ENCODE data around the gene S1PR3. TPM values are rescaled to one million over a fixed set of nuclear protein-coding genes. Genes with fewer than 3 reads are reported as not detected.

S1PR3 gene
- total RNA-seq, 2 donors from 2014 or later = 26.8 to 34.7 TPM

DNA sequence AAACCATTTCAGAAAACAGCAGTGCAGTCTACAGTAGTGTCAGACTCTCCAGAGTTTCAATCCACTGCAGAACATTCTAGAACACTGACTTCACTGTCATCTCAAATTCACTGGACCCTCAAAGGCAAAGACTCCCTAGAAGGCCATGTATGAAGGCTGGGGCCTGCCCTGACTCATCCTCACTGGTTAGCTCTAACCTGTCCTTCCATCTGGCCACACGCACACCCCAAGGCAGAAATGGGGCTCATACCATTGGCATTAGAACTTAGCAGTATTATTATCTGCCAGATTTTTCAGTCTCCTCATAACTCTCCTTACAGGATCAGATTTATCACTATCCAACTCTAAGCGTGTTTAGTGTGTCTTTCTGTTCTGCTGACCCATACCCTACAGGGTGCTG is 20.4 kb downstream of the S1PR3 start:
- Histone ChIP-seq H3K4me1 (no peaks in the 10 kb centered on the region), H3K4me3 (no peak overlapping the region), H3K27me3 (no peaks in the 10 kb centered on the region), H3K9me3 (no peaks in the 10 kb centered on the region), H3K36me3 (no peaks in the 10 kb centered on the region), H3K27ac (no peak overlapping the region)
- TF ChIP-seq, protein P1, sequence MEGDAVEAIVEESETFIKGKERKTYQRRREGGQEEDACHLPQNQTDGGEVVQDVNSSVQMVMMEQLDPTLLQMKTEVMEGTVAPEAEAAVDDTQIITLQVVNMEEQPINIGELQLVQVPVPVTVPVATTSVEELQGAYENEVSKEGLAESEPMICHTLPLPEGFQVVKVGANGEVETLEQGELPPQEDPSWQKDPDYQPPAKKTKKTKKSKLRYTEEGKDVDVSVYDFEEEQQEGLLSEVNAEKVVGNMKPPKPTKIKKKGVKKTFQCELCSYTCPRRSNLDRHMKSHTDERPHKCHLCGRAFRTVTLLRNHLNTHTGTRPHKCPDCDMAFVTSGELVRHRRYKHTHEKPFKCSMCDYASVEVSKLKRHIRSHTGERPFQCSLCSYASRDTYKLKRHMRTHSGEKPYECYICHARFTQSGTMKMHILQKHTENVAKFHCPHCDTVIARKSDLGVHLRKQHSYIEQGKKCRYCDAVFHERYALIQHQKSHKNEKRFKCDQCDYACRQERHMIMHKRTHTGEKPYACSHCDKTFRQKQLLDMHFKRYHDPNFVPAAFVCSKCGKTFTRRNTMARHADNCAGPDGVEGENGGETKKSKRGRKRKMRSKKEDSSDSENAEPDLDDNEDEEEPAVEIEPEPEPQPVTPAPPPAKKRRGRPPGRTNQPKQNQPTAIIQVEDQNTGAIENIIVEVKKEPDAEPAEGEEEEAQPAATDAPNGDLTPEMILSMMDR (IDR thresholded peaks at IDR 0.05) = no peak
- no peak for DNase-seq (ENCODE audit: low spot score)

DNA sequence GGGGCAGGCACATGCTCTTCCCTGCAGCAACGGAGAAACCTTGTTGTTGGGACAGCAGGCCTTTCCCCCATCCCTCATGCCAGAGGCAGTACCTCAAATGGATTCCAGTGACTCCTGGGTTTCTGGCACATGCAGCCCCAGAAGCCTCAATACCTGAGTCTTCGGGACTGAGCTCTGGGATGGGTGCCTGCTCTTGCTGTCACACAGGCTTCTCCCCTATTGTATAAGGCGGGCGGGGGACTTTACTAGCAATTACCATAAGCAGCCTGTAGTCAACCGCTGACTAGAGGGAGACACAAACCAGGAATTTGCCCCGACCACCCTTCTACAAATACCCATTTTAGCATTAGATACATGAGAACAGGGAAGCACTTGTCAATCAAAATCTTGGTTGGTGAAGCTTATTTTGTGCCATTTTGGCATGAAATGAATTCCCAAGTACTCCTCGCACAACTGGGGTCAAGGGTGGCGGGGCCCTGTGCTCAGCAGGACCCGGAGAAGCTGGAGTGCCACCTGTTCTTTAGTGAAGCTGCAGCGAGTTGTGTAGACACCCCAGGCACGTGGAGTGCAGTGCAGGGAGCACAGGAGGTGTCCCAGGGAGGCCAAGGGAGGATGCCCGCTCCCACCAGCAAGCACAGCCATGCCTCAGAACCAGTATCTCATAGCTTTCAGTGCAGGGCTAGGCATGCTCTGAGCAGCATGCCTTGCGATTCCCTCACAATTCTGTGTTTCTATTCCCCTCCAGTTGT is 21.2 kb downstream of the S1PR3 start:
- Histone ChIP-seq H3K27ac (no peak overlapping the region), H3K36me3 (no peaks in the 10 kb centered on the region), H3K27me3 (no peaks in the 10 kb centered on the region), H3K9me3 (no peaks in the 10 kb centered on the region), H3K4me3 (no peak overlapping the region), H3K4me1 (no peaks in the 10 kb centered on the region)
- DNase-seq (ENCODE audit: low spot score) = no peak
- TF ChIP-seq, protein P1 (IDR thresholded peaks at IDR 0.05) = no peak

DNA sequence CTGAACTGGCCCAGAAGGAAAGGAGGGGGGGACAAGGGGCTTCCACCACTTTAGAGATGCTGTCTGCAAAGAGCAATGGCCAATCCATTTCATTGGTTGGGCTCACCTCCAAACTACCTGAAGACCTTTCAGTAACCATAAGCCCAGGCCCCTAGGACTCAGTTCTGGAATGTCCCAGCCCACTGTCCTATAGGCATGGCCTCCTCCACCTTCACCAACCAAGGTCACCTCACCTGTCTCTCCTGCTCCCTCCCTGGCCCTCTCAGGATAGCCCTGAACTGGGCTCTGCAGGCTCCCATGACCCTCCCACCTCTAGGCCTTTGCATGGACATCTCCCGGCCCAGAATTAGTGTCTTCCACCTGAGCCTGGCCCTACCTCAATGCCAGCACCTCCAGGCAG is 22.4 kb downstream of the S1PR3 start:
- no peak for DNase-seq (ENCODE audit: low spot score)
- Histone ChIP-seq H3K4me1 (no peaks in the 10 kb centered on the region), H3K27me3 (no peaks in the 10 kb centered on the region), H3K9me3 (no peaks in the 10 kb centered on the region), H3K36me3 (no peaks in the 10 kb centered on the region), H3K4me3 (no peak overlapping the region), H3K27ac (no peak overlapping the region)
- TF ChIP-seq, protein P1 (IDR thresholded peaks at IDR 0.05) = no peak

DNA sequence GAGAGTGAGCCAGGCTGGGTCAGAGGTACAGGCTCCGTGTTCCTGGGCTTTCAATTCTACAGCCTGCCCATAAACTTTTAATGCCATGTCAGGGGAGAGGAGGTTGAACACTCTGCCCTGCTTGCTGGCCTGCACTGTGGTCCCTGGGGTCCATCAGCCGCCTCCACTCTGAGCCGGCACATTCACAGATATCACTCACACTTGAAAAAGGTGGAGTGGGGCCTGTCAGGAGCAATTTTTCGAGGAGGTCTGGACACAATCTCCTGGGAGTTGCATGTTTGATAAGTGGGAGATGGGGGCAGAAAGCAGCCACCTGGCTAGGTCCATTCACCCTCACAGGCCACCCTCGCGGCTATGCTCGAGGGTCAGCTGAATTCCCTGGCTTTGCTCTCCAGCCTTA is 22.9 kb downstream of the S1PR3 start:
- H3K27ac ChIP-seq = no peak overlapping the region
- no peak overlapping the region for H3K4me3 ChIP-seq
- TF ChIP-seq, protein P1 (IDR thresholded peaks at IDR 0.05) = no peak
- no peaks in the 10 kb centered on the region for H3K27me3 ChIP-seq
- DNase-seq (ENCODE audit: low spot score) = no peak
- no peaks in the 10 kb centered on the region for H3K9me3 ChIP-seq
- H3K4me1 ChIP-seq = no peaks in the 10 kb centered on the region
- H3K36me3 ChIP-seq = no peaks in the 10 kb centered on the region

DNA sequence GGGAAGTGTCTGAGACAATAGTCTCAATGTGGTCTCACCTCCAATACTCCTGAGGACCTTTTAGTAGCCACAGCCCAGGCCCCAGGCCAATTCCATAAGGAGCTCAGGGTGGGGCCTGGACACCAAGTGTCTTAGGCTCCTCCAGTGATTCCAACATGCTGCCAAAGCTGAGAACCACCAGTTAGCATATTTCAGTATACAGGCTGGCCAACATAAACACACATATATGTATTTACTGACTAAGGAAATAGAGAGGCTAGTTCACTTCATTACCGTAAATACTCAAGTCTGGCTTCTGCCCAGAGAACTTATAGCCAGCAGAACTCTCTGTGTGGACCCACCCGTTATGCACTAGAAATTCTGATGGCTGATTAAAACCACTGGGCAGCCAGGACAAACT is 24.1 kb downstream of the S1PR3 start:
- H3K9me3 ChIP-seq = no peaks in the 10 kb centered on the region
- DNase-seq (ENCODE audit: low spot score) = no peak
- H3K27ac ChIP-seq = no peak overlapping the region
- no peaks in the 10 kb centered on the region for H3K27me3 ChIP-seq
- no peak overlapping the region for H3K4me3 ChIP-seq
- no peaks in the 10 kb centered on the region for H3K4me1 ChIP-seq
- no peaks in the 10 kb centered on the region for H3K36me3 ChIP-seq
- TF ChIP-seq, protein P1 (IDR thresholded peaks at IDR 0.05) = no peak

DNA sequence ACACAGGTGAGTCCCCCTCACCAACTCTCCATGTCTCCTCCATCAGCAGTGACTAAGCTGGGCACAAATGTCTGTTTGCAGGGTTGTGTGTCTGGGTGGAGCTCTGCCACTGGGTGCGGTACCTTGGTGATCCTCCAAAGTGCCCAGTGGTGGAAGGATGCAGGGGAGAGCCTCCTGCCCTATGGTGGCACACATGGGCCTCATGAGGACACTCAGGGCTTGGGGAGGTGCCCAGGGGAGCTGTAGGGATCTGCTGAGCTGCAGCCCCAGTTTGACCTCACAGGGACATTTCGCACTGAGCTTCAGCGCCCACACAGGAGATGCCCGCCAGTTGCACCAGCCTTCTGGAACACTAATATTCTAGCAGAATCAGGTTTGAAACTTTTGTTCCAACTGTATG is 29.5 kb downstream of the S1PR3 start:
- Histone ChIP-seq H3K4me1 (peaks cover 0 to 27% of the 10 kb centered on the region in 2 donors), H3K4me3 (no peak overlapping the region), H3K36me3 (no peaks in the 10 kb centered on the region), H3K9me3 (no peaks in the 10 kb centered on the region), H3K27ac (no peak overlapping the region), H3K27me3 (no peaks in the 10 kb centered on the region)
- TF ChIP-seq, protein P1 (IDR thresholded peaks at IDR 0.05) = no peak
- DNase-seq (ENCODE audit: low spot score) = no peak

Measured in right atrium auricular region (tissue), 2 donors.